Hepatocyte (in vitro differentiated cells): ENCODE data around the gene FOXD4L3.
"Not testable (repeated sequence)": the region's sequence is repeated elsewhere in the genome, so short reads cannot be mapped to it uniquely, and the experiment has no call there.

Experiments used
- EZH2 ChIP-seq: fragments of 200-600 bp; sonication (generic); IDR thresholded peaks from 2 replicates; pipeline ENCODE4 v1.6.1; 2016; ENCODE audit warnings: antibody characterized with exemption, mild to moderate bottlenecking, borderline replicate concordance
- EZH2phosphoT487 ChIP-seq: fragments of 200-600 bp; sonication (generic); IDR thresholded peaks from one replicate; pipeline ENCODE4 v1.6.1; 2018; ENCODE audit warnings: antibody characterized with exemption, mild to moderate bottlenecking, low read depth, moderate library complexity; ENCODE audit not compliant: unreplicated experiment, severe bottlenecking
- TF ChIP-seq, protein P1 (sequence below): fragments of 200-600 bp; sonication (generic); IDR thresholded peaks from 2 replicates; pipeline ENCODE4 v1.5.1; 2016; ENCODE audit warnings: antibody characterized with exemption, mild to moderate bottlenecking; ENCODE audit not compliant: poor library complexity

- TF ChIP-seq, protein P1, sequence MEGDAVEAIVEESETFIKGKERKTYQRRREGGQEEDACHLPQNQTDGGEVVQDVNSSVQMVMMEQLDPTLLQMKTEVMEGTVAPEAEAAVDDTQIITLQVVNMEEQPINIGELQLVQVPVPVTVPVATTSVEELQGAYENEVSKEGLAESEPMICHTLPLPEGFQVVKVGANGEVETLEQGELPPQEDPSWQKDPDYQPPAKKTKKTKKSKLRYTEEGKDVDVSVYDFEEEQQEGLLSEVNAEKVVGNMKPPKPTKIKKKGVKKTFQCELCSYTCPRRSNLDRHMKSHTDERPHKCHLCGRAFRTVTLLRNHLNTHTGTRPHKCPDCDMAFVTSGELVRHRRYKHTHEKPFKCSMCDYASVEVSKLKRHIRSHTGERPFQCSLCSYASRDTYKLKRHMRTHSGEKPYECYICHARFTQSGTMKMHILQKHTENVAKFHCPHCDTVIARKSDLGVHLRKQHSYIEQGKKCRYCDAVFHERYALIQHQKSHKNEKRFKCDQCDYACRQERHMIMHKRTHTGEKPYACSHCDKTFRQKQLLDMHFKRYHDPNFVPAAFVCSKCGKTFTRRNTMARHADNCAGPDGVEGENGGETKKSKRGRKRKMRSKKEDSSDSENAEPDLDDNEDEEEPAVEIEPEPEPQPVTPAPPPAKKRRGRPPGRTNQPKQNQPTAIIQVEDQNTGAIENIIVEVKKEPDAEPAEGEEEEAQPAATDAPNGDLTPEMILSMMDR = not testable (repeated sequence)
- TF ChIP-seq EZH2, EZH2phosphoT487: not testable (repeated sequence)
Measured at GRCh38 chr9:68329106-68329505, 26.4 kb downstream of the FOXD4L3 start.
